Measurements from ENCODE around the gene C1QTNF9.
"Not testable (repeated sequence)": the region's sequence is repeated elsewhere in the genome, so short reads cannot be mapped to it uniquely, and the experiment has no call there.

The C1QTNF9 gene

DNA sequence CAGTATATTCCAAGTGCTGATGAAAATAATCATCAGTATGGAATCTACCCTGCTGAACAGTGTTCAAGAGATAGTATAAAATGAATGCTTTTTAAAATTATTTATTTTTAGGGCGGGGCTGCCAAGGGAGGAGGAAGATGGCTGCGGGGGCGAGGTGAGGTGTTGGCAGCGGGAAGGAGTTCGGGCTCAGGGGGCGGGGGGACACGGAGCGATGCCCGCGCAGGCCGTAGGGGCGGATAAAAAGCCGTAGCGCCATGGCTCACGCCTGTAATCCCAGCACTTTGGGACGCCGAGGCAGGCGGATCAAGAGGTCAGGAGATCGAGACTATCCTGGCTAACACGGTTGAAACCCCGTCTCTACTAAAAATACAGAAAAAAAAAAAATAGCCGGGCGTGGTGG is 18.2 kb downstream of the C1QTNF9 start:
- not testable (repeated sequence) for DNase-seq

DNA sequence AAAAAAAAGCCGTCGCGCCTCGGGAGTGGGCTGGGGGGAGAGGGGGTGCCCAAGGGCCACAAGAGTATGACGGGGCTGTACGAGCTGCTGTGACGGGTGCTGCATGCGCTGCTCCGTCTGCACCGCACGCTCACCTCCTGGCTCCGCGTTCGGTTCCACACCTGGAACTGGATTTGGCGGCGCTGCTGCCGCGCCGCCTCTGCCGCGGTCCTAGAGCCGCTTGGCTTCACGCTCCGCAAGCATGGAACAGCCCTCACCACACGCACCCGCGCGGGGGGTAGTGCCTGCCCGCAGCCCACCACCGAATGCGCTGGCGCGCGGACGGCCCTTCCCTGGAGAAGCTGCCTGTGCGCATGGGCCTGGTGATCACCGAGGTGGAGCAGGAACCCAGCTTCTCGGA is 18.8 kb downstream of the C1QTNF9 start:
- no peak for DNase-seq

DNA sequence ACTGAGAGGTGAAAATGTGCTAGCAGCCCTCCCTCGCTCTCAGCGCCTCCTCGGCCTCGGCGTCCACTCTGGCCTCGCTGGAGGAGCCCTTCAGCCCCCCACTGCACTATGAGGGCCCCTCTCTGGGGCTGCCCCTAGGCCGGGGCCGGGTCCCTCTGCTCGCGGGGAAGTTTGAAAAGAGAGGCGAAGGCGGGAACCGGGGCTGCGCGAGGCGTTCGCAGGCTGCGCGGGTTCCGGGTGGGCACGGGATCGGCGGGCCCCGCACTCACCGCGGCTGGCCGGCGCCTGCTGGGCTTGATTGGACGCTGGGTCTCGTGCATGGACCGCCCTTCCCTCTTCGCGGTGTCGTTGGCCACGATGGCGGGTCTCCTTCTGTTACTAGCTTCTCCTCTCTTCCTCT is 29.3 kb downstream of the C1QTNF9 start:
- DNase-seq: no peak

- no peak for DNase-seq
Measured at GRCh38 chr13:24339937-24340607, 30.7 kb downstream of the C1QTNF9 start.

- no peak for DNase-seq
Measured at GRCh38 chr13:24340608-24340955, 31.2 kb downstream of the C1QTNF9 start.

- no peak for DNase-seq
Measured at GRCh38 chr13:24341439-24341838, 32.1 kb downstream of the C1QTNF9 start.

DNA sequence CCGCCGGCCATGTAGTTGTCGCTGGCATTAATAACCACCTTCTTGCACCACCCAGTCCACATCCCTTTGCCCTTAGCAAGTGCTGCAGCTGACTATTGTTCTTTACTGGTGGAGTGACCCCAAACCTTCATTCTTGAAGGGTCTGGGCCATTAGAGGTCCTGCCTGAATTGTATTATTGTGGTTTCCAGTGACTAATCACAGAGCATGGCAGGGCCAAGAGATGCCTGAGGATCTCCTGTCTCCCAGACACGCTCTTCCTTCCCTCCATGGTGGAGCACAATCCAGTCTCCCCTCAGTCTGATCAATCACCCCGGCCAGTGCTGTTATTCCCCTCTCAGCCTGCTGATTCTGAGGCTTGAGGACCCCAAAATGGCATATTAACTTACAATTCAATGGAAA is 39.0 kb downstream of the C1QTNF9 start:
- no peak for DNase-seq

DNA sequence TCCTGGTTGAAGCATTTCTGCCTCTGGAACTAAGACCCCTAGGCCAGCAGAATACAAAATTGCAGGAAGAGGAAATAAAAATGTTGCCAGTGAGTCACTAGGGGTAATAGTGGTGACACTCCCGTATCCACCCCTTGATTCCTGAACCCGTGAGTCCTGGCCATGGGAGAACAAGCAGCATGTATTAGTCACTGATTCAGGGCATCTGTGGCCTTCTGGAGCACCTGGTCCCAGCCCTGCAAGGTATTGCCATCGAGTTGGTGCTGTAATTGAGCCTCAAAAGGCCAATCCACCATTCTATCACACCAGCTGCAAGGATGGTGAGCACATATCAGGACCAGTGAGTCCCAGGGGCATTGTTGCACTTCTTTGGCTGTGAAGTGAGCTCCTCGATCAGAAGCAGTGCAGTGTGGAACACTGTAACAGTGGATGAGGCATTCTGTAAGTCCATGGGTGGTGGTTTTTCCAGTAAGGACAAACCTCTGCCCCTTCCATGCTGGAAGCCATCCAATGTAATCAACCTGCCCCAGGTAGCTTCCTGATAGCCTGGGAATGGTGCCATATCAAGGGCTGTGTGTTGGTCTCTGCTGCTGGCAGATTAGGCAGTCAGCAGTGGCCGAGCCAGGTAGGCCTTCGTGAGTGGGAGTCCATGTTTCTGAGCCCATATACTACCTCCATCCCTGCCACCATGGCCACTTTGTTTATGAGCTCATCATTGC is 39.6 kb downstream of the C1QTNF9 start:
- DNase-seq: no peak

GRCh38 chr13:24349778-24350664 is 40.6 kb downstream of the C1QTNF9 start:
- not testable (repeated sequence) for DNase-seq

DNA sequence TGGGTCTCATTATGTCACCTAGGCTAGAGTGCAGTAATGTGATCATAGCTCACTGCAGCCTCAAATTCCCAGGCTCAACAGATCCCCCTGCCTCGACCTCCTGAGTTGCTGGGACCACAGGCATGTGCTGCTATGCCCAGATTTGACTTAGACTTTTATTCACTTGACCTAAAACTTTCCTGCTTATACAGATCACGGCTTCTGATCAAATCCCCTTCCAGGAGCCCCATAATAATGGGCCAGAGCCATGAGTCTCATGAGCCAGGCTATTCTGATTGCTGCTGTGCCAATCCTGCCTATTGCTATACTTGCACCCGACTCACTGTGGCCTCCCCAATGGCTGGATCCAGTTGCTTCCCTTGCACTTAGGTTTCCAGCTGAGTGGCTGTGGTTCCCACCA is 42.0 kb downstream of the C1QTNF9 start:
- no peak for DNase-seq

DNA sequence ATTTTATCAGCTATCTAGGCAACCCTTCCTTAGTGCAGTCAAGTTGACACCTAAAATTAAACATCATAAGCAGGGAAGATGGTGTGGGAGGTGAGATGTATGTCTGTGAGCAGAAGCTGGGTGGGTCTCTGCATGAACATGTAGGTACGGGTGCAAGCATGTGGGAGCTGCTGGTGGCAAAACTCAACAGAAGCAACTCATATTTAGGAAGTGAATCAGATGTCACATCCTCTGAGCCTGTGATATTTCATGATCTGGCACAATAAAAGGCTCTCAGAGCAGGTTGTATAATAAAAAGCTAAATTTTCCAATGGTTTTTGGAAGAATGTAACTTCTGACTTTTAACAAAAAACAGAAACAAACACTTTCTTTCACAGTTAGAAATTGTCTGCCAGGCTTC is 44.4 kb downstream of the C1QTNF9 start:
- no peak for DNase-seq

- DNase-seq: no peak
Measured at GRCh38 chr13:24355103-24355502, 45.7 kb downstream of the C1QTNF9 start.

DNA sequence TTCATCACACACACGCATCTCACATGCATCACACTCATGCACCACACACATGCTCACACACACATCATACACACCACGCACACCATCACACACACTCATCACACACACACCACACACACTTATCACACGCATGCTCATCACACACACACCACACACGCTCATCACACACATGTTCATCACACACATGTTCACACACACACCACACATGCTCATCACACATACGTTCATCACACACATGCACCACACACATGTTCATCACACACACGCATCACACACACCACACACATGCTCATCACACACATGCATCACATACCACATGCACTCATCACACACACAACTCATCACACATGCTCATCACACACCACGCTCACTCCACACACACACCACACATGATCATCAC is 46.9 kb downstream of the C1QTNF9 start:
- no peak for DNase-seq

GRCh38 chr13:24356837-24357236 is 47.5 kb downstream of the C1QTNF9 start:
- no peak for DNase-seq

DNA sequence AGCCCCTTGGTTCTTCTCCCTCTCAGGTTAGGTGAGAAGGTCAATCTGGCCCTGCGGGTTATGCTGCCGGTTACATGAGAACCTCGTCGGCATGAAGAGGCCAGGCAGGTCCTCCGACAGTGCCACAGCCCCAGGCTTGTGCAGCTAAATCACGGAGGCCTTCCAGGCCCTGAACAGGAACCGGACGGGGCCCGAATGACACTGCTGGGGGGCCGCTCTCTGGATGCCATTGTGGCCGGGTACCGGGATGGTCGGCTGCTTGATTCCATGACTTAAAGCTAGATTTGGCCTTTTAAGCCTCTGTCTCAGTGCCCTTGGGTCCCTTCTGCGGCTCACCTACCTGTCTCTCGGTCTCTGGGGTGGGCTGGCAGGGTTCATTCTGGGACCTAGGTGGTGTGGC is 48.4 kb downstream of the C1QTNF9 start:
- no peak for DNase-seq

DNA sequence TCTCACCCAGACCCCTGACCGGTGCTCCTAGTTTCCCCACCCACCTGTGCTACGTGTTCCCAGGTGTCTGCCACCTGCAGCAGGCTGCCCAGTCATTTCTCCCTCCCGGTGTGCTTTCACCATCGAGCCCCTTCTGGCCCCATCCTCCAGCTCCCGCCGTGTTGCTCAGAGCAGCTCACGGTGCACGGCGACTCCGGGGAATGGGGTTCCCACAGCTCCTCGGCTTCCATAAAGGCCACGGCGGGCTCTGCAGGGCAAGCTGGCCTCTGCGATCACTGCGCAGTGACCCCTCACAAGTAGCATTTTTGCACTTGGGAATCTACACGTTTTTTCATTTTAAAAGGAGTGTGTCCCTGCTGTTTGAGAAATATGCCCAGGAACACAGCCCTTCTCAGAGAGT is 49.5 kb downstream of the C1QTNF9 start:
- DNase-seq: not testable (repeated sequence)

GRCh38 chr13:24359252-24359651 is 49.9 kb downstream of the C1QTNF9 start:
- DNase-seq: not testable (repeated sequence)

GRCh38 chr13:24360106-24360505 is 50.7 kb downstream of the C1QTNF9 start:
- no peak for DNase-seq

DNA sequence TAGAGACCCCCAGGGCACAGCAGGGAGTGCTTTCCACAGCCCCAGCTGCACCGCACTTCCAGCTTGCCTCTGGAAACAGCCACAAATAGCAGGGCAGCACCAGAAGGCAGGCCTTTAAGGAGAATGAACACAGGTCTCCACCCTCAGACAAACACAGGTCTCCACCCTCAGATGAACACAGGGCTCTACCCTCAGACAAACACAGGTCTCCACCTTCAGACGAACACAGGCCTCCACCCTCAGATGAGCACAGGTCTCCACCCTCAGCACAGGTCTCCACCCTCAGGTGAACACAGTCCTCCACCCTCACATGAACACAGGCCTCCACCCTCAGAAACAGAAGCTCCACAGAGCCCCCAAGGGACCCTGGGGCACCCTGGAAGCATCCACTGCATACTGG is 51.7 kb downstream of the C1QTNF9 start:
- DNase-seq: no peak

GRCh38 chr13:24361852-24362366 is 52.5 kb downstream of the C1QTNF9 start:
- no peak for DNase-seq

DNA sequence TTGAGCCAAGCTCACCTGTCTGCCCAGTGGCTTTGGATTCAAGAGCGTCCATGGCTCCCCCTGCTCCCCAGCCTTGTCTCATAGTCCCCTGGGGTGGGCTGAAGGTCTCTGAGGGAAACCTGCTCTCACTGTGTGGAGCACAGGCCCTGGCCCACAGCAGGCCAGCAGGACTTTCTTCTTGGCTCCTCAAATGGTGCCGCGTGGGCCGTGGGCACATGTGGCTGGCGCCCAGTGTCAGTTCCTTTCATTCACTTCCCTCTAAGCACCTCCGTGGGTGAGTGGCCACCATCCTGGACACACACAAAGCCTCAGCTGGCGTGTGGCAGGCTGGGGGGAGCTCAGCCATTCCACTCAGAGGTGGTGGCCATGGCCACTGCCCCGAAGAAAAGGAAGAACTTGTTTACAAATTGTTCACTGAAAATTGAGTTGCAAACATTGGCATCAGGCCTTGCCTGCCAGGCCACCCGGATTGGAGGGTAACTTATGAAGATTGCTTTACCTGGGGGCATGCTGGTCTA is 53.1 kb downstream of the C1QTNF9 start:
- DNase-seq: no peak

GRCh38 chr13:24365191-24365590 is 55.8 kb downstream of the C1QTNF9 start:
- no peak for DNase-seq

- DNase-seq: not testable (repeated sequence)
Measured at GRCh38 chr13:24366315-24366714, 56.9 kb downstream of the C1QTNF9 start.

Measured in activated CD4-positive, alpha-beta T cell treated with anti-CD3 and anti-CD28 coated beads, Interleukin-2, amount 50 U/mL, for 1 hour (primary cell).